ENCODE results near the gene PTX3. TPM values are rescaled to one million over a fixed set of nuclear protein-coding genes. Genes with fewer than 3 reads are reported as not detected.
A peak's percentile ranks its signal among the peaks of the same experiment; 100 is the strongest.

The PTX3 gene
- total RNA-seq, 1 experiment from 2014 or later: 2.9 TPM

- Mint-ChIP-seq H3K9me3 (ENCODE audit: low read depth, unreplicated experiment) (peaks cover 2% of the 10 kb centered on the region), H3K27ac (ENCODE audit: unreplicated experiment) (no peak overlapping the region), H3K4me3 (ENCODE audit: low read depth, unreplicated experiment) (no peak overlapping the region), H3K27me3 (ENCODE audit: unreplicated experiment) (no peaks in the 10 kb centered on the region), H3K4me1 (ENCODE audit: low read depth, unreplicated experiment) (no peaks in the 10 kb centered on the region), H3K36me3 (ENCODE audit: insufficient read depth, unreplicated experiment) (no peaks in the 10 kb centered on the region)
- no TSS peak for BruUV-seq (replicated peaks)
- intact Hi-C loops (cut with micrococcal nuclease; ENCODE audit: unreplicated experiment): no loop called here
- DNase-seq: no peak
- TF ChIP-seq CTCF (IDR thresholded peaks at IDR 0.05; ENCODE audit: unreplicated experiment): no peak
- CTCF ChIA-PET: no interaction called here
Measured at GRCh38 chr3:157428853-157429252, 7.8 kb upstream of the PTX3 start.

- BruUV-seq (replicated peaks): no TSS peak
- CTCF ChIA-PET: no interaction called here
- Mint-ChIP-seq H3K4me1 (ENCODE audit: low read depth, unreplicated experiment) (no peaks in the 10 kb centered on the region), H3K27me3 (ENCODE audit: unreplicated experiment) (no peaks in the 10 kb centered on the region), H3K4me3 (ENCODE audit: low read depth, unreplicated experiment) (no peak overlapping the region), H3K27ac (ENCODE audit: unreplicated experiment) (no peak overlapping the region), H3K36me3 (ENCODE audit: insufficient read depth, unreplicated experiment) (no peaks in the 10 kb centered on the region), H3K9me3 (ENCODE audit: low read depth, unreplicated experiment) (no peaks in the 10 kb centered on the region)
- TF ChIP-seq CTCF (IDR thresholded peaks at IDR 0.05; ENCODE audit: unreplicated experiment): no peak
- intact Hi-C loops (cut with micrococcal nuclease; ENCODE audit: unreplicated experiment): no loop called here
- DNase-seq: no peak
Measured at GRCh38 chr3:157429708-157430107, 6.9 kb upstream of the PTX3 start.

GRCh38 chr3:157438194-157438730, 1.6 kb downstream of the PTX3 start:
- Mint-ChIP-seq H3K4me3 (ENCODE audit: low read depth, unreplicated experiment) (peak overlapping the region; percentile 69), H3K27me3 (ENCODE audit: unreplicated experiment) (no peaks in the 10 kb centered on the region), H3K9me3 (ENCODE audit: low read depth, unreplicated experiment) (no peaks in the 10 kb centered on the region), H3K4me1 (ENCODE audit: low read depth, unreplicated experiment) (peaks cover 18% of the 10 kb centered on the region), H3K27ac (ENCODE audit: unreplicated experiment) (peak overlapping the region; percentile 33), H3K36me3 (ENCODE audit: insufficient read depth, unreplicated experiment) (peaks cover 20% of the 10 kb centered on the region)
- CTCF ChIA-PET: interaction anchor here (0.6 to 1.9 kb wide), 8 partner anchors 27 to 234 kb away, joined by 3 to 7 read pairs (median 4); no protein-coding TSS in a partner anchor
- intact Hi-C loops (cut with micrococcal nuclease; ENCODE audit: unreplicated experiment): loop anchor here (5.0 kb wide), 1 partner anchor 76 kb away; no protein-coding TSS in a partner anchor
- peak; percentile 13 for DNase-seq
- no peak for TF ChIP-seq CTCF (IDR thresholded peaks at IDR 0.05; ENCODE audit: unreplicated experiment)
- BruUV-seq (replicated peaks): TSS peak; percentile 8

GRCh38 chr3:157441102-157441624, 4.5 kb downstream of the PTX3 start:
- no TSS peak for BruUV-seq (replicated peaks)
- no peaks in the 10 kb centered on the region for H3K27me3 Mint-ChIP-seq (ENCODE audit: unreplicated experiment)
- no peak for TF ChIP-seq CTCF (IDR thresholded peaks at IDR 0.05; ENCODE audit: unreplicated experiment)
- peaks cover 20% of the 10 kb centered on the region for H3K36me3 Mint-ChIP-seq (ENCODE audit: insufficient read depth, unreplicated experiment)
- no peak overlapping the region for H3K4me3 Mint-ChIP-seq (ENCODE audit: low read depth, unreplicated experiment)
- H3K4me1 Mint-ChIP-seq (ENCODE audit: low read depth, unreplicated experiment): peaks cover 18% of the 10 kb centered on the region
- CTCF ChIA-PET: no interaction called here
- no peak overlapping the region for H3K27ac Mint-ChIP-seq (ENCODE audit: unreplicated experiment)
- no peak for DNase-seq
- H3K9me3 Mint-ChIP-seq (ENCODE audit: low read depth, unreplicated experiment): no peaks in the 10 kb centered on the region
- intact Hi-C loops (cut with micrococcal nuclease; ENCODE audit: unreplicated experiment): no loop called here

Measured in Calu3 (cell line).